Measurements from ENCODE around the gene AGAP2.
"Not testable (repeated sequence)": the region's sequence is repeated elsewhere in the genome, so short reads cannot be mapped to it uniquely, and the experiment has no call there.

Gene AGAP2

GRCh38 chr12:57724936-57725740, 13.4 kb downstream of the AGAP2 start:
- DNase-seq (ENCODE audit: insufficient read length, low spot score) = no peak
- no peak for FAIRE-seq

DNA sequence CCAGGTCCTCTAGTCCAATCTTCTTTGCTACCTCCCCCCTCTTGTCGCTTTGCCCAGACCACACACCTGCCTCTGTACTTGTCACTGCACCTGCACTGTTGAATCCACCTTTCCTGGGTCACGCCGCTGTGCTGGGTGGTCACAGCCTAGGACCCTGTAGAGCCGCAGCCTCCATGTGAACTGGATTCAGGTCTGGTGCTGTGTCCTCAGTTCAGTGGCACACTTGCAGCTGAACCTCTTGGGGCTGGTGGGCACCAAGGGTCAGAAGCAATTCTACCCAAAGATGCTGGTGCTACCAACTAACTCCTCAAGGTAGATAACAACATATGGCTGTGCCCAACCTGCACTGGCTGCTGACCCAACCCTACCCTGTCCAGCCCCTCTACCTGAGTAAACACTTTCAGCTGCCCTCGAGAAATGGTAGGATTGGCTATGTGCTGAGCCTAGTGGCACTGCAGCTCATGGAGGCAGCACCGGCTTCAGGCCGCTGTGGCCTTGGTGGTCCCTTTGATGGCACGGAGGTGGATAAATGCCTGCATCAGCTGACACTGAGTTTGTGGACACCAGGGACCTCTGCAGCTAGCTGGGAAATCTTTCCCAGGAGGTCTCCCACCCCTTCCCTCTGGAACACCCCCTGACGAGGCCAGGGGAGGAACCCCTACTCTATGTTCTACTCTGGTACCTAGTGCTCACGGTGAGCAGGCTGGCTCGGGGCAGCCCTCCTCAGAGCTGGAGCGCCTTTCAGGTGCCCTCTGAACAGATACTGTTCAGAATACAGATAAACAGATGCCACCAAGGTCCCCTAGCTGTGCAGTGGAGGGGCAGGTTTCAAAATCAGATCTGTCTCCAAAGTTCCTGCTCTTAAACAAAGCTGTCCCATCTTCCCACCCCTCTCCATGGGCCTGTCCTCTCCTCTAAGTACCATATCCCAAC, 14.3 kb downstream of the AGAP2 start:
- FAIRE-seq (no peak), DNase-seq (ENCODE audit: insufficient read length, low spot score) (no peak)

GRCh38 chr12:57723630-57723962, 14.9 kb downstream of the AGAP2 start:
- FAIRE-seq (no peak), DNase-seq (ENCODE audit: insufficient read length, low spot score) (no peak)

DNA sequence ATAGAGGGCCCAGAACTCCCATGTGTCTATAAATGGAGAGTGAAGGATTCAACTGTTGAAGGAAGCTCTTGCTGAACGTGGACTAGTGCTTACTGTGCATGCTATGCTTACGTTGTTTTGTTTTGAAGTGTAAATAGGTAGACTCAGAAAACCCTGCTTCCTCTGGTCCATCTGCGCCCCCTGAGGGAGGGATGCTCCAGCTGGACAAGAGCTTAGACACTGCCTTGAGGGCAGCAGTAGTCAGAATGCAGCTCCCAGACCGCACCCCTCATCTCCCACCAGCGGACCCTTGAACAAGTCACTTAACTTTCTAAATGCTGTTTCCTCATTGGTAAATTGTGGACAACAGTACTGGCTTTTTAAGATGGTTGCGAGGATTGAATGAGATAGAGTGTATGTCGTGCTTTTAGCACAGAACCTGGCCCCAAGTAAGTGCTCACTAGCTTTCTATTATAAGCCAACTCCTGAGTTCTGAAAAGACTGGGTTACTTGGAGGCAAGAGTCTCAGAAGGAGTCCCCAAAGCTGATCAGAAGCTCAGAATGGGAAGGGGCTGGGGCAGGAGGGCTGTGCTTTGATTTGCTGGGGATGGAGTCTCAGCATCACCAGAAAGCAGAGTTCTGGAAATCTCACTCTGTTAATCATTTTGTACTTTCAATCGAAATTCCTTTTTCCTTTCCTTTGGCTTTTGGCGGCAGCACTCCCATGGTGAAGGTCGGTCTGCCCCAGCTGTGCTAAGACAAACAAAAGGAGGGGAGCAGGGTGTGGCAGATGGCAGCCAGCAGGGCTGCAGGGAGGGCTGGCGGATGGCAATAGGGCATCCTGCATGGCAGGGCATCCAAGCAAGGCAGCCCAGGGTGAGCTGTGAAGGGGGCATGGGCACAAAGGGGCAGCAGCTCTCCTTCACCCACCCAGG, 15.6 kb downstream of the AGAP2 start:
- FAIRE-seq (no peak), DNase-seq (ENCODE audit: insufficient read length, low spot score) (no peak)

DNA sequence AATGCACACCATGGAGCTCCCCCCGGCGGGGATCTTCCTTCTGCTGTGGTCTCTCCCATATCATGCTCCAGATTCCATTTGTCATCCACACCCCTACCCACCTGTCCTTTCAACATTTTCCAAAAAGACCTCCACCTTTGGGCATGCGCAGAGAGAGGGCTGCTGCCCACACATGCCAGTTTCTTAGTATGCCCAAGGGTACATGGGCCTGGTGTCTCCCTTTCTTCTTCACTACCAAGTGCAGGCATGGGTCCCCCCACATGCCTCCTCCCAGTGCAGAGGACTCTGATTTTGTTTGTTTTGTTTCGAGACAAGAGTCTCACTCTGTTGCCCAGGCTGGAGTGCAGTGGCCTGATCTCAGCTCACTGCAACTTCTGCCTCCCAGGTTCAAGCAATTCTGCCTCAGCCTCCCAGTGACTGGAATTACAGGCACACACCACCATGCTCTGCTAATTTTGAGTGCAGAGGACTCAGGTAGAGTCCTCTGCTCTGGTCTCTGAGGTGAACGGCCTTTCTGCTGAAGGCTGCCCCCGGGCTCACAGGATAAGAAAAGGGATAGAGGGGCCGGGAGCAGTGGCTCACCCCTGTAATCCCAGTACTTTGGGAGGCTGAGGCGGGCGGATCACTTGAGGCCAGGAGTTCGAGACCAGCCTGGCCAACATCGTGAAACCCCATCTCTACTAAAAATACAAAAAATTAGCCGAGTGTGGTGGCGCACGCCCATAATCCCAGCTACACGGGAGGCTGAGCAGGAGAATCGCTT, 16.5 kb downstream of the AGAP2 start:
- FAIRE-seq; DNase-seq (ENCODE audit: insufficient read length, low spot score): not testable (repeated sequence)

- DNase-seq (ENCODE audit: insufficient read length, low spot score) (no peak), FAIRE-seq (no peak)
Observed at GRCh38 chr12:57720606-57721595, 17.6 kb downstream of the AGAP2 start.

DNA sequence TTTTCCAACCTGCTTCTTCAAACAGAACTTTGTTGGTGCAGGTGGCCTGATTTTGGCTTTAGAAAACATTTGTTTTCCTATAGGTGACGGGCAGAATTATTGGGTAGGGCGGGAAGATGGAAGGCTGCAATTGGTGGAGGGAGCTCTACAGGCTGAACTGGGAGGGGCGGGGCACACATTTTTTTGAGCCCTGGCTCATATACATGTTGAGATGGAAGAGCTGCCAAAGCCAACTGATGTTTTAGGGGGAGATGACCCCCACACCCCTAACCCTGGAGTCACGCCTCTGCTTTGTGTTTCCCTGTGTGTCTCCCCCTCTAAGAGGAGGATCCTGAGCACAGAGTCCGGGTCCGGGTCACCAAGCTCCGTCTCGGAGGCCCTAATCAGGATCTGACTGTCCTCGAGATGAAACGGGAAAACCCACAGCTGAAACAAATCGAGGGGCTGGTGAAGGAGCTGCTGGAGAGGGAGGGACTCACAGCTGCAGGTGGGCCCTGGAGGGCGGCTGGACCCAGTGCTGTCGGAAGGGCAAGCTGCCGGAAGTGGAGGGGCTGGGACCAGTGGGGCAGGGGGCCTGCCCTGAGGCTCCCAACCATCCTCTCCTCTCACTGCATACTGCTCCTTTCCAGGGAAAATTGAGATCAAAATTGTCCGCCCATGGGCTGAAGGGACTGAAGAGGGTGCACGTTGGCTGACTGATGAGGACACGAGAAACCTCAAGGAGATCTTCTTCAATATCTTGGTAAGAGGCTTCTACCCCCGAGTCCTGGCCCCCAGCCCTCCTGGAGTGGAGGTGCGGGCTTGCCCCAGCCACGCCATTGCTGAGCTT, 18.6 kb downstream of the AGAP2 start:
- no peak for FAIRE-seq
- no peak for DNase-seq (ENCODE audit: insufficient read length, low spot score)

- FAIRE-seq (no peak), DNase-seq (ENCODE audit: insufficient read length, low spot score) (no peak)
Observed at GRCh38 chr12:57718641-57719528, 19.7 kb downstream of the AGAP2 start.

DNA sequence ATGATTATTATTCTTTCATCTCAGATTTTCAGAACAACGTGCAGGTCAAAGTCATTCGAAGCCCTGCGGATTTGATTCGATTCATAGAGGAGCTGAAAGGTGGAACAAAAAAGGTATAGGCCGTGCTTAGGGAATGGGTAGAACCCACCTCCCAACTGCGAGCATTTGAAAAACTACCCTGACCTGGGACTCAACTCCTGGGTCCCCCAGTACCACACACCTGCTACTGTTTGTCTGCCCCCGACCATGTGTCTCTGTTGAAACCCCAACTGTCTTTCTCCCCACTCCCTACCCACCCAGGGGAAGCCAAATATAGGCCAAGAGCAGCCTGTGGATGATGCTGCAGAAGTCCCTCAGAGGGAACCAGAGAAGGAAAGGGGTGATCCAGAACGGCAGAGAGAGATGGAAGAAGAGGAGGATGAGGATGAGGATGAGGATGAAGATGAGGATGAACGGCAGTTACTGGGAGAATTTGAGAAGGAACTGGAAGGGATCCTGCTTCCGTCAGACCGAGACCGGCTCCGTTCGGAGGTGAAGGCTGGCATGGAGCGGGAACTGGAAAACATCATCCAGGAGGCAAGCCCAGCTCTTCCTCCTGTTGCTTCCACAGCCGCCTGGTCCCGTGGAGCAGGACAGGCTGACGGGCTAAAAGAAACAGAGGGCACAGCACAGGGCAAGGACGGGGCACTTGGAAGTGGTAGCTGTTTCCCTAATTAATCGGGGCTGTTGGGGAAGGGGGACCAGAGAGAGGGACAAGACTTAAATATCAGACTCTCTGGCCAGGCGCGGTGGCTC, 20.5 kb downstream of the AGAP2 start:
- FAIRE-seq = no peak

DNA sequence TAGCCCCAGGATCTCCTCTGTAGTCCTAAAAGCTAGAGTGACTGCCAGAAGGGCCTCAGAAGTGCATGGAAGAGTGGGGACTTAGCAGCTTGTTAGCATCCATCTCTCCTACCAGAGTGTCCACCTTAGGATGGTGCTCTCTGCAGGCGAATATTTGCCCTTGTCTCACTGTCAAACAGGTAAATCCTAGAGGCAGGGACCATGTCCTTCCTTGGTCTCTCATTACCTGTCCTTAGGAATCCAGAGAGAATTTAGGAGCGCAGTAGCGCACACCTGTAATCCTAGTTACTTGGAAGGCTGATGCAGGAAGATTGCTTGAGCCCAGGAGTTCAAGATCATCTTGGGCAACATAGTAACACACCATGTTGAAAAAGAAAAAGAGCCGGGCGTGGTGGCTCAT, 21.4 kb downstream of the AGAP2 start:
- FAIRE-seq (no peak), DNase-seq (ENCODE audit: insufficient read length, low spot score) (no peak)

More for the DNA sequence above, 20.5 kb downstream of the AGAP2 start:
- DNase-seq (ENCODE audit: insufficient read length, low spot score) = no peak

- DNase-seq (ENCODE audit: insufficient read length, low spot score) (no peak), FAIRE-seq (no peak)
Observed at GRCh38 chr12:57716305-57716704, 22.2 kb downstream of the AGAP2 start.

GRCh38 chr12:57715786-57716185, 22.8 kb downstream of the AGAP2 start:
- FAIRE-seq (no peak), DNase-seq (ENCODE audit: insufficient read length, low spot score) (no peak)

GRCh38 chr12:57715036-57715748, 23.4 kb downstream of the AGAP2 start:
- not testable (repeated sequence) for DNase-seq (ENCODE audit: insufficient read length, low spot score); FAIRE-seq

- FAIRE-seq = no peak
- no peak for DNase-seq (ENCODE audit: insufficient read length, low spot score)
Observed at GRCh38 chr12:57713209-57713608, 25.3 kb downstream of the AGAP2 start.

GRCh38 chr12:57712701-57713100, 25.8 kb downstream of the AGAP2 start:
- DNase-seq (ENCODE audit: insufficient read length, low spot score) = no peak
- no peak for FAIRE-seq

DNA sequence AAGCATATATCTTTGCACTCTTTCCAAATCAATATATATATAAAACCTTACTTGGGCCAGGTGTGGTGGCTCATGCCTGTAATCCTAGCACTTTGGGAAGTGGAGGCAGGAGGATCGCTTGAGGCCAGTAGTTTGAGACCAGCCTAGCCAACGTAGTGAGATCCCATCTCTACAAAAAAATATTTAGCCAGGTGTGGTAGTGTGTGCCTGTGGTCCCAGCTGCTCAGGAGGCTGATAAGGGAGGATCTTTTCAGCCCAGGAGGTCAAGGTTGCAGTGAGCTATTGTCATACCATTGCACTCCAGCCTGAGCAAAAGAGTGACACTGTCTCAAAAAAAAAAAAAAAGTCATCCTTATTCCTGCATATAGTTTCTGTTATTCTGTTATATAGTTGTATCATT, 30.2 kb downstream of the AGAP2 start:
- DNase-seq (ENCODE audit: insufficient read length, low spot score) (no peak), FAIRE-seq (no peak)

Data from GM19239 (cell line).